ENCODE measurements around the gene ASXL1.
A peak's percentile ranks its signal among the peaks of the same experiment; 100 is the strongest.
"Not testable (repeated sequence)": the region's sequence is repeated elsewhere in the genome, so short reads cannot be mapped to it uniquely, and the experiment has no call there.

ASXL1 gene

GRCh38 chr20:32362901-32363364, 4.8 kb downstream of the ASXL1 start:
- no peak for DNase-seq (ENCODE audit: low spot score)

- no peak for DNase-seq (ENCODE audit: low spot score)
Measured at GRCh38 chr20:32363492-32363891, 5.4 kb downstream of the ASXL1 start.

- no peak for DNase-seq (ENCODE audit: low spot score)
Measured at GRCh38 chr20:32364554-32365208, 6.5 kb downstream of the ASXL1 start.

- peak; percentile 56 for DNase-seq (ENCODE audit: low spot score)
Measured at GRCh38 chr20:32365564-32365963, 7.4 kb downstream of the ASXL1 start.

- DNase-seq (ENCODE audit: low spot score) = no peak
Measured at GRCh38 chr20:32366380-32366779, 8.2 kb downstream of the ASXL1 start.

- DNase-seq (ENCODE audit: low spot score) = no peak
Measured at GRCh38 chr20:32368323-32368722, 10.2 kb downstream of the ASXL1 start.

- DNase-seq (ENCODE audit: low spot score) = no peak
Measured at GRCh38 chr20:32368925-32369324, 10.8 kb downstream of the ASXL1 start.

- DNase-seq (ENCODE audit: low spot score) = no peak
Measured at GRCh38 chr20:32370897-32371296, 12.8 kb downstream of the ASXL1 start.

GRCh38 chr20:32378461-32378860, 20.3 kb downstream of the ASXL1 start:
- DNase-seq (ENCODE audit: low spot score) = no peak

GRCh38 chr20:32380037-32380436, 21.9 kb downstream of the ASXL1 start:
- not testable (repeated sequence) for DNase-seq (ENCODE audit: low spot score)

GRCh38 chr20:32380745-32381144, 22.6 kb downstream of the ASXL1 start:
- DNase-seq (ENCODE audit: low spot score) = no peak

- no peak for DNase-seq (ENCODE audit: low spot score)
Measured at GRCh38 chr20:32382102-32382950, 24.2 kb downstream of the ASXL1 start.

- not testable (repeated sequence) for DNase-seq (ENCODE audit: low spot score)
Measured at GRCh38 chr20:32383441-32383840, 25.3 kb downstream of the ASXL1 start.

- no peak for DNase-seq (ENCODE audit: low spot score)
Measured at GRCh38 chr20:32385541-32385940, 27.4 kb downstream of the ASXL1 start.

GRCh38 chr20:32386091-32386490, 28.0 kb downstream of the ASXL1 start:
- no peak for DNase-seq (ENCODE audit: low spot score)

GRCh38 chr20:32387252-32387651, 29.1 kb downstream of the ASXL1 start:
- DNase-seq (ENCODE audit: low spot score) = no peak

- no peak for DNase-seq (ENCODE audit: low spot score)
Measured at GRCh38 chr20:32391003-32391402, 32.9 kb downstream of the ASXL1 start.

GRCh38 chr20:32395066-32395465, 36.9 kb downstream of the ASXL1 start:
- no peak for DNase-seq (ENCODE audit: low spot score)

GRCh38 chr20:32396646-32397160, 38.6 kb downstream of the ASXL1 start:
- DNase-seq (ENCODE audit: low spot score) = no peak

- DNase-seq (ENCODE audit: low spot score) = no peak
Measured at GRCh38 chr20:32397567-32398084, 39.5 kb downstream of the ASXL1 start.

- no peak for DNase-seq (ENCODE audit: low spot score)
Measured at GRCh38 chr20:32400476-32400875, 42.3 kb downstream of the ASXL1 start.

GRCh38 chr20:32404017-32404416, 45.9 kb downstream of the ASXL1 start:
- DNase-seq (ENCODE audit: low spot score) = no peak

GRCh38 chr20:32406701-32407100, 48.6 kb downstream of the ASXL1 start:
- no peak for DNase-seq (ENCODE audit: low spot score)

Data from Ammon's horn (tissue), 1 donor.